ENCODE data around the gene PCK2. TPM values are rescaled to one million over a fixed set of nuclear protein-coding genes. Genes with fewer than 3 reads are reported as not detected.

Gene PCK2
- total and polyA plus RNA-seq, 4 donors: 39.8 to 250 (median 221) TPM

GRCh38 chr14:24088095-24088494 lies 6.0 kb upstream of the PCK2 start:
- Histone ChIP-seq H3K27ac (ENCODE audit: low read depth in 1 of 2, low read length in 2 of 2) (no peak overlapping the region), H3K9me3 (ENCODE audit: control insufficient read depth in 4 of 4, low read length in 3 of 4) (no peaks in the 10 kb centered on the region), H3K9ac (ENCODE audit: low read depth in 1 of 2, low read length in 2 of 2) (no peak overlapping the region), H3K4me1 (ENCODE audit: control insufficient read depth in 4 of 4, insufficient read depth in 4 of 4, low read length in 3 of 4) (peaks cover 4 to 29% (median 22%) of the 10 kb centered on the region in 4 donors), H3K27me3 (ENCODE audit: control insufficient read depth in 4 of 4, insufficient read depth in 4 of 4, low read length in 3 of 4) (no peaks in the 10 kb centered on the region), H3K36me3 (ENCODE audit: control insufficient read depth in 4 of 4, insufficient read depth in 3 of 4, low read depth in 1 of 4, low read length in 3 of 4) (no peaks in the 10 kb centered on the region), H3K4me3 (ENCODE audit: low read depth in 1 of 3, low read length in 3 of 3) (no peak overlapping the region)
- TF ChIP-seq JUND (IDR thresholded peaks at IDR 0.05): no peak
- TF ChIP-seq YY1 (IDR thresholded peaks at IDR 0.05): no peak
- TF ChIP-seq RAD21 (IDR thresholded peaks at IDR 0.05): no peak
- TF ChIP-seq RXRA (IDR thresholded peaks at IDR 0.05): no peak
- TF ChIP-seq GABPA (IDR thresholded peaks at IDR 0.05 in 1 of 2, conservative IDR thresholded peaks at IDR 0.05 in 1 of 2): no peak
- TF ChIP-seq CTCF (IDR thresholded peaks at IDR 0.05; ENCODE audit: low read depth, low read length, missing input control): no peak
- no peak for TF ChIP-seq SP1 (IDR thresholded peaks at IDR 0.05)
- no peak for TF ChIP-seq FOXA2 (IDR thresholded peaks at IDR 0.05)
- TF ChIP-seq NR2F2 (IDR thresholded peaks at IDR 0.05): no peak
- no peak for TF ChIP-seq ATF3 (IDR thresholded peaks at IDR 0.05)
- no peak for TF ChIP-seq HNF4A (conservative IDR thresholded peaks at IDR 0.05)
- no peak for TF ChIP-seq FOXA1 (IDR thresholded peaks at IDR 0.05)
- TF ChIP-seq TAF1 (conservative IDR thresholded peaks at IDR 0.05): no peak
- TF ChIP-seq EGR1 (IDR thresholded peaks at IDR 0.05; ENCODE audit: low read depth in 2 of 2): no peak
- TF ChIP-seq ZBTB33 (IDR thresholded peaks at IDR 0.05): no peak
- 59% methylated on average over 2 of the region's 2 CpGs for WGBS
- DNase-seq (ENCODE audit: low spot score): no peak

- Histone ChIP-seq H3K27me3 (ENCODE audit: control insufficient read depth in 4 of 4, insufficient read depth in 4 of 4, low read length in 3 of 4) (no peaks in the 10 kb centered on the region), H3K4me3 (ENCODE audit: low read depth in 1 of 3, low read length in 3 of 3) (no peak overlapping the region), H3K36me3 (ENCODE audit: control insufficient read depth in 4 of 4, insufficient read depth in 3 of 4, low read depth in 1 of 4, low read length in 3 of 4) (no peaks in the 10 kb centered on the region), H3K9ac (ENCODE audit: low read depth in 1 of 2, low read length in 2 of 2) (no peak overlapping the region), H3K27ac (ENCODE audit: low read depth in 1 of 2, low read length in 2 of 2) (no peak overlapping the region), H3K9me3 (ENCODE audit: control insufficient read depth in 4 of 4, low read length in 3 of 4) (no peaks in the 10 kb centered on the region), H3K4me1 (ENCODE audit: control insufficient read depth in 4 of 4, insufficient read depth in 4 of 4, low read length in 3 of 4) (peaks cover 8 to 28% (median 23%) of the 10 kb centered on the region in 4 donors)
- DNase-seq (ENCODE audit: low spot score): no peak
- no peak for TF ChIP-seq CTCF (IDR thresholded peaks at IDR 0.05; ENCODE audit: low read depth, low read length, missing input control)
- no peak for TF ChIP-seq REST (IDR thresholded peaks at IDR 0.05)
- TF ChIP-seq NR2F2 (IDR thresholded peaks at IDR 0.05): no peak
- TF ChIP-seq RXRA (IDR thresholded peaks at IDR 0.05): no peak
- TF ChIP-seq YY1 (IDR thresholded peaks at IDR 0.05): no peak
- no peak for TF ChIP-seq HNF4A (conservative IDR thresholded peaks at IDR 0.05)
- no peak for TF ChIP-seq JUND (IDR thresholded peaks at IDR 0.05)
- no peak for TF ChIP-seq ATF3 (IDR thresholded peaks at IDR 0.05)
- TF ChIP-seq HNF4G (IDR thresholded peaks at IDR 0.05): no peak
- TF ChIP-seq RAD21 (IDR thresholded peaks at IDR 0.05): no peak
- TF ChIP-seq ZBTB33 (IDR thresholded peaks at IDR 0.05): no peak
- TF ChIP-seq MAX (IDR thresholded peaks at IDR 0.05): no peak
- no peak for TF ChIP-seq TAF1 (conservative IDR thresholded peaks at IDR 0.05)
- no peak for TF ChIP-seq GABPA (IDR thresholded peaks at IDR 0.05 in 1 of 2, conservative IDR thresholded peaks at IDR 0.05 in 1 of 2)
- no peak for TF ChIP-seq FOXA2 (IDR thresholded peaks at IDR 0.05)
- no peak for TF ChIP-seq EGR1 (IDR thresholded peaks at IDR 0.05; ENCODE audit: low read depth in 2 of 2)
- TF ChIP-seq SP1 (IDR thresholded peaks at IDR 0.05): no peak
- no peak for TF ChIP-seq FOXA1 (IDR thresholded peaks at IDR 0.05)
- WGBS: 82% methylated on average over 6 of the region's 6 CpGs
Measured at GRCh38 chr14:24089890-24090289, 4.2 kb upstream of the PCK2 start.

All from liver (tissue), 9 donors.